PFSK-1 (cell line): ENCODE measurements around the gene CAPZA1.

Source experiments
- FOXP2 ChIP-seq: optimal IDR thresholded peaks from 2 replicates; pipeline ENCODE3; 2011; ENCODE audit warnings: borderline replicate concordance, control low read depth, inconsistent platforms; ENCODE audit not compliant: insufficient read depth; ENCODE audit errors: extremely low read length, extremely low read depth
- POLR2AphosphoS5 ChIP-seq: IDR thresholded peaks from 2 replicates; pipeline ENCODE4 v1.6.1; 2012; ENCODE audit warnings: low read depth, mild to moderate bottlenecking, control low read depth, low read length, moderate library complexity
- SIN3A ChIP-seq: IDR thresholded peaks from 2 replicates; pipeline ENCODE4 v1.6.1; 2012; ENCODE audit warnings: mild to moderate bottlenecking, low read length, moderate library complexity, borderline replicate concordance; ENCODE audit not compliant: insufficient read depth
- TAF1 ChIP-seq: IDR thresholded peaks from 2 replicates; pipeline ENCODE4 v1.6.1; 2012; ENCODE audit warnings: low read length, control low read depth, borderline replicate concordance; ENCODE audit not compliant: insufficient read depth
- TF ChIP-seq, protein P1 (sequence below), 2 experiments: IDR thresholded peaks; 2 replicates each; pipeline versions ENCODE4 v1.6.1 to v1.8.0; 2011 to 2012; ENCODE audit warnings: low read depth in 2 of 2, low read length in 2 of 2, control low read depth in 1 of 2, inconsistent platforms in 1 of 2, mild to moderate bottlenecking in 1 of 2, moderate library complexity in 1 of 2; ENCODE audit not compliant: insufficient read depth in 1 of 2

The CAPZA1 gene

DNA sequence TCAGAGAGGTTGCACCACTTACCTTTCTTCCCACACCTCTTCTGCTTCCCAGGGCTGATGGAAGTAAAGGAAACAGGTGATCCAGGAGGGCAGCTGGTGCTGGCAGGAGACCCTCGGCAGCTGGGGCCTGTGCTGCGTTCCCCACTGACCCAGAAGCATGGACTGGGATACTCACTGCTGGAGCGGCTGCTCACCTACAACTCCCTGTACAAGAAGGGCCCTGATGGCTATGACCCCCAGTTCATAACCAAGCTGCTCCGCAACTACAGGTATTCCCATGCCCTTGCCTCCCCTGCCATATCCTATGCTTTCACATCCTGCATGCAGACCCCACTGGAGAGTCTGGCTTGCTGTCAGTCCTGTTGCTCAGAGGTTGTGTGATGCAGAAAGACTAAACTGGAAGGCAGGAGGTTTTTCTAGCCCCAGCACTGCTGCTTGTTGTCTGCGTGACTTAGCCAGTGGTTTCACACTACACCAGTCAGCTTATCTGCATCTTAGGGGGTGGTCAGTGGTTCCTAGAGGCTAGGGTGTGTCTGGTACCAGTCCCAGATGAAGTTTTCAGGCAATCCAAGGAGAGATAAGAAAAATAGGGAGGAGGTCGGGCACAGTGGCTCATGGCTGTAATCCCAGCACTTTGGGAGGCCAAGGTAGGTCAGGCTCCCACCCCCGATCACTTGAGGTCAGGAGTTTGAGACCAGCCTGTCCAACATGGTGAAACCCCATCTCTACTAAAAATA is 77.1 kb downstream of the CAPZA1 start:
- TF ChIP-seq TAF1: no peak
- no peak for TF ChIP-seq SIN3A
- TF ChIP-seq POLR2AphosphoS5: no peak
- TF ChIP-seq, protein P1, sequence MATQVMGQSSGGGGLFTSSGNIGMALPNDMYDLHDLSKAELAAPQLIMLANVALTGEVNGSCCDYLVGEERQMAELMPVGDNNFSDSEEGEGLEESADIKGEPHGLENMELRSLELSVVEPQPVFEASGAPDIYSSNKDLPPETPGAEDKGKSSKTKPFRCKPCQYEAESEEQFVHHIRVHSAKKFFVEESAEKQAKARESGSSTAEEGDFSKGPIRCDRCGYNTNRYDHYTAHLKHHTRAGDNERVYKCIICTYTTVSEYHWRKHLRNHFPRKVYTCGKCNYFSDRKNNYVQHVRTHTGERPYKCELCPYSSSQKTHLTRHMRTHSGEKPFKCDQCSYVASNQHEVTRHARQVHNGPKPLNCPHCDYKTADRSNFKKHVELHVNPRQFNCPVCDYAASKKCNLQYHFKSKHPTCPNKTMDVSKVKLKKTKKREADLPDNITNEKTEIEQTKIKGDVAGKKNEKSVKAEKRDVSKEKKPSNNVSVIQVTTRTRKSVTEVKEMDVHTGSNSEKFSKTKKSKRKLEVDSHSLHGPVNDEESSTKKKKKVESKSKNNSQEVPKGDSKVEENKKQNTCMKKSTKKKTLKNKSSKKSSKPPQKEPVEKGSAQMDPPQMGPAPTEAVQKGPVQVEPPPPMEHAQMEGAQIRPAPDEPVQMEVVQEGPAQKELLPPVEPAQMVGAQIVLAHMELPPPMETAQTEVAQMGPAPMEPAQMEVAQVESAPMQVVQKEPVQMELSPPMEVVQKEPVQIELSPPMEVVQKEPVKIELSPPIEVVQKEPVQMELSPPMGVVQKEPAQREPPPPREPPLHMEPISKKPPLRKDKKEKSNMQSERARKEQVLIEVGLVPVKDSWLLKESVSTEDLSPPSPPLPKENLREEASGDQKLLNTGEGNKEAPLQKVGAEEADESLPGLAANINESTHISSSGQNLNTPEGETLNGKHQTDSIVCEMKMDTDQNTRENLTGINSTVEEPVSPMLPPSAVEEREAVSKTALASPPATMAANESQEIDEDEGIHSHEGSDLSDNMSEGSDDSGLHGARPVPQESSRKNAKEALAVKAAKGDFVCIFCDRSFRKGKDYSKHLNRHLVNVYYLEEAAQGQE (IDR thresholded peaks at IDR 0.05; ENCODE audit: insufficient read depth in 1 of 2, low read depth in 2 of 2, low read length in 2 of 2): no peak
- no peak for TF ChIP-seq FOXP2

DNA sequence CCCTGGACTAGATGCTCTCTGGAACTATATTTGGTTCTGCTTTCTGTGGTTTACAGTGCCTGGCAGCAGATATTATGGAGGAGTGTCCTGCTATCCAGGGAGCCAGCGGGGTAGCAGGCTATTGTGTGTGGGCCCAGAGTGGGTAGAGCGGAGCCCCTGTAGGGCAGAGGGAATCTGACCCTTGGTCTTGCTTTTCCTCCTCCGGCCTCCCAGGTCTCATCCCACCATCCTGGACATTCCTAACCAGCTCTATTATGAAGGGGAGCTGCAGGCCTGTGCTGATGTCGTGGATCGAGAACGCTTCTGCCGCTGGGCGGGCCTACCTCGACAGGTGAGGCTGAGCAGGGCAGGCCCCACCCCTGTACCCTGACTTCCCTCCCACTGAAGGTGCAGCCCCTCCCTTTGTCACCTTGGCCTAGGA is 78.2 kb downstream of the CAPZA1 start:
- TF ChIP-seq, protein P1 (IDR thresholded peaks at IDR 0.05; ENCODE audit: insufficient read depth in 1 of 2, low read depth in 2 of 2, low read length in 2 of 2): no peak
- no peak for TF ChIP-seq SIN3A
- no peak for TF ChIP-seq TAF1
- no peak for TF ChIP-seq POLR2AphosphoS5
- no peak for TF ChIP-seq FOXP2

DNA sequence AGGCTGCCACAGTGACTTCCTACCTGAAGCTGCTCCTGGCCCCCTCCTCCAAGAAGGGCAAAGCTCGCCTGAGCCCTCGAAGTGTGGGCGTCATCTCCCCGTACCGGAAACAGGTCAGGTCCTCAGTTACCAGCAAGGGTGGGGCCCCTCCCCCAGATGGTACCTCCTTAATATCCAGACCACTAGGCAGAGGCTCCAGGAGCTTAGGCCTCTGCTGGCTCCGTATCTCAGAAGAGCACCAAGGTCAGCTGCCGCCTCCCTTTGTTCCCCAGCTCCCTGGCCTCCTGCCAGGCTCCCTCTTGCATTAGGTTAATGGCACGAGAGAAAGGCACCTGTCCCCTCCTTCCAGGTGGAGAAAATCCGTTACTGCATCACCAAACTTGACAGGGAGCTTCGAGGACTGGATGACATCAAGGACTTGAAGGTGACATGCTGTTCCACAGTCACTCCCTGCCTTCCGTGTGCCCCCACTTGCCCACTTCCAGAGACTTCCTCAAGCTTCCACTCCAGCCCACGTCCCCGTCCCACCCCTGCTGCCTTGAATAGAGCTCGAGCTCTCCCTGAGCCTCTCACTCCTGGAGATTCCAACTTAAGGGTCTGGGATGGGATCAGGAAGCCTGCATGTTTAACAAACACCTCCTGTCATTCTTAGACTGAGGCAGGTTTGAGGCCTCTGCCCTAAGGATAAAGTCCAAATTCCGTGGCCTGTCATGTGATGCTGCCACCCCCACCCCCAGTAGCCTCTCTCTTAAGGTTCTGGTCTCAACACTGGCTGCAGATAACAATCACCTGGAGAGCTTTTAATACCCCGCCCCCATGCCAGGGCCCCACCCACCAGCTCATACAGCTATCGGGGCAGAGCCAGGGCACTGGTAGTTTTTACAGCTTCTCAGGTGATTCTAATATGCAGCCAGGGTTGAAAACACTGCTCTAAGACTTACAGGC is 79.0 kb downstream of the CAPZA1 start:
- TF ChIP-seq SIN3A (no peak), FOXP2 (no peak), TAF1 (no peak), POLR2AphosphoS5 (no peak)
- TF ChIP-seq, protein P1 (IDR thresholded peaks at IDR 0.05; ENCODE audit: insufficient read depth in 1 of 2, low read depth in 2 of 2, low read length in 2 of 2): no peak

DNA sequence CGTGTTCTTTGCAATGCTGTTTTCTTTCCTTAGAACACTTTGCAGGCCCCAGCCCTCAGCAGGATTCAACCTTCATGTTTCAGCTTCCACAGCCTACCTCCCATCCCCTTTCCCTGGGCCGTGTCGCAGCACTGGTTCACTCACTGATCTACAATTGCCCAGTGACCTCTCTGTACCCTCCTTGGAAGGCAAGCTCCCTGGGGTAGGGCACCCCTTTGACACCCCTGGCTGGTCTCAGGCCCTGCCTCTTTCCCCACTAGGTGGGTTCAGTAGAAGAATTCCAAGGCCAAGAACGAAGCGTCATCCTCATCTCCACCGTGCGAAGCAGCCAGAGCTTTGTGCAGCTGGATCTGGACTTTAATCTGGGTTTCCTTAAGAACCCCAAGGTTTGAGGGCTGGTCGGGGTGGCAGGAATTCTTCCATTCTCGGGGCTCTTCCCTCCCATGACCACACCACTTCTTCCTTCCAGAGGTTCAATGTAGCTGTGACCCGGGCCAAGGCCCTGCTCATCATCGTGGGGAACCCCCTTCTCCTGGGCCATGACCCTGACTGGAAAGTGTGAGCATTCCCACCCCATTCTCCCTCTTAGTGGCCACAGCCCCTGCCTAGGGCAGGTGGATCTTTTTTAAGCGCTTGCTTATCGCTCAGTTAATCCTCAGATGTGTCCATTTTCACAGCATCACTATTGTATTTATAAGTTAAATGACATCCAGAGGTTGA is 80.0 kb downstream of the CAPZA1 start:
- TF ChIP-seq, protein P1 (IDR thresholded peaks at IDR 0.05; ENCODE audit: insufficient read depth in 1 of 2, low read depth in 2 of 2, low read length in 2 of 2): no peak
- no peak for TF ChIP-seq POLR2AphosphoS5
- TF ChIP-seq TAF1: no peak
- no peak for TF ChIP-seq FOXP2
- no peak for TF ChIP-seq SIN3A
